ENCODE results near the gene FGF19.

FGF19 gene

GRCh38 chr11:69656536-69657455, 47.0 kb downstream of the FGF19 start:
- Histone ChIP-seq H3K4me3 (ENCODE audit: insufficient read depth, low read depth, low read length) (no peak overlapping the region), H3K27ac (ENCODE audit: insufficient read depth, low read depth, low read length, poor library complexity, severe bottlenecking) (no peak overlapping the region), H3K4me1 (ENCODE audit: control insufficient read depth, insufficient read depth, low read length) (peaks cover 34% of the 10 kb centered on the region), H3K27me3 (ENCODE audit: control insufficient read depth, insufficient read depth, low read length, poor library complexity, severe bottlenecking) (no peaks in the 10 kb centered on the region), H3K9me3 (ENCODE audit: control insufficient read depth, low read length) (no peaks in the 10 kb centered on the region), H3K36me3 (ENCODE audit: control insufficient read depth, insufficient read depth, low read length) (peaks cover 6% of the 10 kb centered on the region)
- WGBS, 2 experiments: 90 to 92% methylated on average over 20 of the region's 20 CpGs

- Histone ChIP-seq H3K27me3 (ENCODE audit: control insufficient read depth, insufficient read depth, low read length, poor library complexity, severe bottlenecking) (no peaks in the 10 kb centered on the region), H3K36me3 (ENCODE audit: control insufficient read depth, insufficient read depth, low read length) (peaks cover 15% of the 10 kb centered on the region), H3K9me3 (ENCODE audit: control insufficient read depth, low read length) (no peaks in the 10 kb centered on the region), H3K4me1 (ENCODE audit: control insufficient read depth, insufficient read depth, low read length) (peaks cover 34% of the 10 kb centered on the region), H3K27ac (ENCODE audit: insufficient read depth, low read depth, low read length, poor library complexity, severe bottlenecking) (no peak overlapping the region), H3K4me3 (ENCODE audit: insufficient read depth, low read depth, low read length) (no peak overlapping the region)
- WGBS, 2 experiments: 91 to 93% methylated on average over 19 of the region's 19 CpGs
Observed at GRCh38 chr11:69655479-69656428, 48.1 kb downstream of the FGF19 start.

GRCh38 chr11:69654660-69655478, 49.0 kb downstream of the FGF19 start:
- 91 to 92% methylated on average over 27 of the region's 27 CpGs for WGBS, 2 experiments
- Histone ChIP-seq H3K27me3 (ENCODE audit: control insufficient read depth, insufficient read depth, low read length, poor library complexity, severe bottlenecking) (no peaks in the 10 kb centered on the region), H3K27ac (ENCODE audit: insufficient read depth, low read depth, low read length, poor library complexity, severe bottlenecking) (no peak overlapping the region), H3K4me1 (ENCODE audit: control insufficient read depth, insufficient read depth, low read length) (peaks cover 34% of the 10 kb centered on the region), H3K4me3 (ENCODE audit: insufficient read depth, low read depth, low read length) (no peak overlapping the region), H3K36me3 (ENCODE audit: control insufficient read depth, insufficient read depth, low read length) (peaks cover 17% of the 10 kb centered on the region), H3K9me3 (ENCODE audit: control insufficient read depth, low read length) (no peaks in the 10 kb centered on the region)

DNA sequence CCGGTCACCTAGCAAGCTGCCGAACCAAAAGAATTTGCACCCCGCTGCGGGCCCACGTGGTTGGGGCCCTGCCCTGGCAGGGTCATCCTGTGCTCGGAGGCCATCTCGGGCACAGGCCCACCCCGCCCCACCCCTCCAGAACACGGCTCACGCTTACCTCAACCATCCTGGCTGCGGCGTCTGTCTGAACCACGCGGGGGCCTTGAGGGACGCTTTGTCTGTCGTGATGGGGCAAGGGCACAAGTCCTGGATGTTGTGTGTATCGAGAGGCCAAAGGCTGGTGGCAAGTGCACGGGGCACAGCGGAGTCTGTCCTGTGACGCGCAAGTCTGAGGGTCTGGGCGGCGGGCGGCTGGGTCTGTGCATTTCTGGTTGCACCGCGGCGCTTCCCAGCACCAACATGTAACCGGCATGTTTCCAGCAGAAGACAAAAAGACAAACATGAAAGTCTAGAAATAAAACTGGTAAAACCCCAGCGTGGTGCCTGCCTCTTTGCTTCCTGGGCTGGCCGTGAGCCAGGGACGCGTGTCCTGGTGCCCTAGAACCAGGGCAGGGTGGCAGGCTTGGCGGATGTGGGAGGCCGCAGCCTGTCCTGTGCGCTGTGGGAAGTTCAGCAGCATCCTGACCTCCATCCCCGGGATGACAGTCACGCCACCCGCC, 49.7 kb downstream of the FGF19 start:
- H3K4me3 ChIP-seq (ENCODE audit: insufficient read depth, low read depth, low read length): no peak overlapping the region
- H3K36me3 ChIP-seq (ENCODE audit: control insufficient read depth, insufficient read depth, low read length): peaks cover 24% of the 10 kb centered on the region
- no peaks in the 10 kb centered on the region for H3K27me3 ChIP-seq (ENCODE audit: control insufficient read depth, insufficient read depth, low read length, poor library complexity, severe bottlenecking)
- H3K4me1 ChIP-seq (ENCODE audit: control insufficient read depth, insufficient read depth, low read length): peaks cover 32% of the 10 kb centered on the region
- H3K9me3 ChIP-seq (ENCODE audit: control insufficient read depth, low read length): no peaks in the 10 kb centered on the region
- 93 to 94% methylated on average over 38 of the region's 38 CpGs for WGBS, 2 experiments
- no peak overlapping the region for H3K27ac ChIP-seq (ENCODE audit: insufficient read depth, low read depth, low read length, poor library complexity, severe bottlenecking)

DNA sequence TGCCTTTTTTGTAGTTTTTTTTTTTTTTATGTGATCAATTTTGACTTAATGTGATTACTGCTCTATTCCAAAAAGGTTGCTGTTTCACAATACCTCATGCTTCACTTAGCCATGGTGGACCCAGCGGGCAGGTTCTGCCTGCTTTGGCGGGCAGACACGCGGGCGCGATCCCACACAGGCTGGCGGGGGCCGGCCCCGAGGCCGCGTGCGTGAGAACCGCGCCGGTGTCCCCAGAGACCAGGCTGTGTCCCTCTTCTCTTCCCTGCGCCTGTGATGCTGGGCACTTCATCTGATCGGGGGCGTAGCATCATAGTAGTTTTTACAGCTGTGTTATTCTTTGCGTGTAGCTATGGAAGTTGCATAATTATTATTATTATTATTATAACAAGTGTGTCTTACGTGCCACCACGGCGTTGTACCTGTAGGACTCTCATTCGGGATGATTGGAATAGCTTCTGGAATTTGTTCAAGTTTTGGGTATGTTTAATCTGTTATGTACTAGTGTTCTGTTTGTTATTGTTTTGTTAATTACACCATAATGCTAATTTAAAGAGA, 50.3 kb downstream of the FGF19 start:
- Histone ChIP-seq H3K36me3 (ENCODE audit: control insufficient read depth, insufficient read depth, low read length) (peaks cover 26% of the 10 kb centered on the region), H3K4me1 (ENCODE audit: control insufficient read depth, insufficient read depth, low read length) (peaks cover 25% of the 10 kb centered on the region), H3K27ac (ENCODE audit: insufficient read depth, low read depth, low read length, poor library complexity, severe bottlenecking) (no peak overlapping the region), H3K4me3 (ENCODE audit: insufficient read depth, low read depth, low read length) (no peak overlapping the region), H3K9me3 (ENCODE audit: control insufficient read depth, low read length) (no peaks in the 10 kb centered on the region), H3K27me3 (ENCODE audit: control insufficient read depth, insufficient read depth, low read length, poor library complexity, severe bottlenecking) (no peaks in the 10 kb centered on the region)
- 97% methylated on average over 16 to 22 of the region's 23 CpGs for WGBS, 2 experiments

GRCh38 chr11:69652999-69653398, 50.8 kb downstream of the FGF19 start:
- Histone ChIP-seq H3K27ac (ENCODE audit: insufficient read depth, low read depth, low read length, poor library complexity, severe bottlenecking) (no peak overlapping the region), H3K9me3 (ENCODE audit: control insufficient read depth, low read length) (no peaks in the 10 kb centered on the region), H3K27me3 (ENCODE audit: control insufficient read depth, insufficient read depth, low read length, poor library complexity, severe bottlenecking) (no peaks in the 10 kb centered on the region), H3K36me3 (ENCODE audit: control insufficient read depth, insufficient read depth, low read length) (peaks cover 27% of the 10 kb centered on the region), H3K4me3 (ENCODE audit: insufficient read depth, low read depth, low read length) (no peak overlapping the region), H3K4me1 (ENCODE audit: control insufficient read depth, insufficient read depth, low read length) (peaks cover 22% of the 10 kb centered on the region)
- 87 to 90% methylated on average over 11 of the region's 11 CpGs for WGBS, 2 experiments

DNA sequence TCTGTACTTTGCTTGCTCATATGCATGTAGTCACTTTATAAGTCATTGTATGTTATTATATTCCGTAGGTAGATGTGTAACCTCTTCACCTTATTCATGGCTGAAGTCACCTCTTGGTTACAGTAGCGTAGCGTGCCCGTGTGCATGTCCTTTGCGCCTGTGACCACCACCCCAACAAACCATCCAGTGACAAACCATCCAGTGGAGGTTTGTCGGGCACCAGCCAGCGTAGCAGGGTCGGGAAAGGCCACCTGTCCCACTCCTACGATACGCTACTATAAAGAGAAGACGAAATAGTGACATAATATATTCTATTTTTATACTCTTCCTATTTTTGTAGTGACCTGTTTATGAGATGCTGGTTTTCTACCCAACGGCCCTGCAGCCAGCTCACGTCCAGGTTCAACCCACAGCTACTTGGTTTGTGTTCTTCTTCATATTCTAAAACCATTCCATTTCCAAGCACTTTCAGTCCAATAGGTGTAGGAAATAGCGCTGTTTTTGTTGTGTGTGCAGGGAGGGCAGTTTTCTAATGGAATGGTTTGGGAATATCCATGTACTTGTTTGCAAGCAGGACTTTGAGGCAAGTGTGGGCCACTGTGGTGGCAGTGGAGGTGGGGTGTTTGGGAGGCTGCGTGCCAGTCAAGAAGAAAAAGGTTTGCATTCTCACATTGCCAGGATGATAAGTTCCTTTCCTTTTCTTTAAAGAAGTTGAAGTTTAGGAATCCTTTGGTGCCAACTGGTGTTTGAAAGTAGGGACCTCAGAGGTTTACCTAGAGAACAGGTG, 51.8 kb downstream of the FGF19 start:
- Histone ChIP-seq H3K9me3 (ENCODE audit: control insufficient read depth, low read length) (no peaks in the 10 kb centered on the region), H3K4me3 (ENCODE audit: insufficient read depth, low read depth, low read length) (no peak overlapping the region), H3K27ac (ENCODE audit: insufficient read depth, low read depth, low read length, poor library complexity, severe bottlenecking) (no peak overlapping the region), H3K36me3 (ENCODE audit: control insufficient read depth, insufficient read depth, low read length) (peaks cover 32% of the 10 kb centered on the region), H3K4me1 (ENCODE audit: control insufficient read depth, insufficient read depth, low read length) (peaks cover 13% of the 10 kb centered on the region), H3K27me3 (ENCODE audit: control insufficient read depth, insufficient read depth, low read length, poor library complexity, severe bottlenecking) (no peaks in the 10 kb centered on the region)
- WGBS, 2 experiments: 96 to 97% methylated on average over 12 to 15 of the region's 15 CpGs

- H3K4me3 ChIP-seq (ENCODE audit: insufficient read depth, low read depth, low read length): no peak overlapping the region
- peaks cover 38% of the 10 kb centered on the region for H3K36me3 ChIP-seq (ENCODE audit: control insufficient read depth, insufficient read depth, low read length)
- no peak overlapping the region for H3K27ac ChIP-seq (ENCODE audit: insufficient read depth, low read depth, low read length, poor library complexity, severe bottlenecking)
- H3K4me1 ChIP-seq (ENCODE audit: control insufficient read depth, insufficient read depth, low read length): peaks cover 6% of the 10 kb centered on the region
- no peaks in the 10 kb centered on the region for H3K27me3 ChIP-seq (ENCODE audit: control insufficient read depth, insufficient read depth, low read length, poor library complexity, severe bottlenecking)
- 95 to 96% methylated on average over 23 of the region's 23 CpGs for WGBS, 2 experiments
- H3K9me3 ChIP-seq (ENCODE audit: control insufficient read depth, low read length): no peaks in the 10 kb centered on the region
Observed at GRCh38 chr11:69650832-69651344, 52.9 kb downstream of the FGF19 start.

Measured in ectodermal cell (in vitro differentiated cells).